Panc1 (cell line): Measurements from ENCODE around the gene IREB2. TPM values are rescaled to one million over a fixed set of nuclear protein-coding genes. Genes with fewer than 3 reads are reported as not detected.
A peak's percentile ranks its signal among the peaks of the same experiment; 100 is the strongest.

ENCODE experiments used
- ATAC-seq: fragments of 200-7000 bp; cut with Tn5 transposase; 2 replicates; pipeline ENCODE4 v1.9.1; 2020; ENCODE audit warnings: mild to moderate bottlenecking, moderate library complexity
- BruUV-seq: library from RNA; stranded (reverse); fragments of 400-500 nt; replicated peaks from 2 replicates; lab custom pipeline; 2021; lab: Mats Ljungman, UMichigan
- CTCF ChIA-PET: fragments of 300-600 bp; sonication (Branson Sonifier 250); formaldehyde crosslinking; loops from one replicate; lab custom pipeline; 2022; ENCODE audit warnings: antibody characterized with exemption; lab: Charles Lee
- POLR2A ChIA-PET: fragments of 300-600 bp; sonication (Branson Sonifier 250); formaldehyde crosslinking; loops from one replicate; lab custom pipeline; 2022; ENCODE audit warnings: antibody characterized with exemption; lab: Charles Lee
- DNase-seq: peaks from one replicate; pipeline ENCODE4 v3.0.0-alpha.2; 2010; ENCODE audit warnings: low read depth, low spot score
- H3K27ac ChIP-seq: 2 replicates; pipeline ENCODE4 v1.5.1; 2011; ENCODE audit warnings: mild to moderate bottlenecking, low read length, inconsistent platforms
- H3K27me3 ChIP-seq: fragments of 200-500 bp; sonication (Bioruptor generic); 2 replicates; pipeline ENCODE4 v1.6.0; 2014; ENCODE audit warnings: low read length, inconsistent platforms; ENCODE audit not compliant: control insufficient read depth, insufficient read depth
- H3K36me3 ChIP-seq: fragments of 200-500 bp; sonication (Bioruptor generic); 2 replicates; pipeline ENCODE4 v1.5.1; 2014; ENCODE audit warnings: inconsistent platforms, mild to moderate bottlenecking, low read length, moderate library complexity; ENCODE audit not compliant: control insufficient read depth, insufficient read depth
- H3K4me1 ChIP-seq: 2 replicates; pipeline ENCODE4 v1.5.1; 2011; ENCODE audit warnings: inconsistent platforms, mild to moderate bottlenecking, low read length, moderate library complexity; ENCODE audit not compliant: control insufficient read depth, insufficient read depth
- H3K4me3 ChIP-seq, 2 experiments: 2 replicates each; pipeline ENCODE4 v1.5.1; 2011 to 2012; ENCODE audit warnings: low read depth in 2 of 2, low read length in 2 of 2, mild to moderate bottlenecking in 2 of 2, inconsistent platforms in 1 of 2, moderate library complexity in 1 of 2
- H3K9me3 ChIP-seq: fragments of 200-500 bp; sonication (Bioruptor generic); 2 replicates; pipeline ENCODE4 v1.5.1; 2014; ENCODE audit warnings: low read depth, mild to moderate bottlenecking, inconsistent platforms, low read length, moderate library complexity; ENCODE audit not compliant: control insufficient read depth, insufficient read depth
- POLR2AphosphoS5 ChIP-seq: IDR thresholded peaks from 2 replicates; pipeline ENCODE4 v1.6.1; 2012; ENCODE audit warnings: mild to moderate bottlenecking, low read depth, low read length, moderate library complexity
- SIN3A ChIP-seq: IDR thresholded peaks from 2 replicates; pipeline ENCODE4 v1.6.1; 2012; ENCODE audit warnings: low read depth, mild to moderate bottlenecking, low read length, moderate library complexity, borderline replicate concordance; ENCODE audit not compliant: insufficient read depth
- TCF7L2 ChIP-seq: IDR thresholded peaks from 2 replicates; pipeline ENCODE4 v1.6.1; 2011; ENCODE audit warnings: mild to moderate bottlenecking, low read depth, low read length, inconsistent platforms
- in situ Hi-C: cut with HindIII; loops from 2 replicates; pipeline ENCODE4 v1.10.0; 2016; ENCODE audit warnings: low sequenced_read_pairs, low pct_unique_long_range_greater_than_20kb
- intact Hi-C: fragments of 100-400 bp; cut with micrococcal nuclease; formaldehyde crosslinking; loops from one replicate; pipeline ENCODE4 v1.10.0; 2022; ENCODE audit not compliant: unreplicated experiment
- total RNA-seq: library from RNA; stranded (reverse); gene quantifications from one replicate; pipeline ENCODE4 v1.2.1, GENCODE V29; 2021; ENCODE audit not compliant: unreplicated experiment
- TF ChIP-seq, protein P1 (sequence below), 2 experiments: IDR thresholded peaks; 2 replicates each; pipeline ENCODE4 v1.6.1; 2011 to 2012; ENCODE audit warnings: low read depth in 2 of 2, control low read depth in 1 of 2, low read length in 1 of 2, mild to moderate bottlenecking in 1 of 2, moderate library complexity in 1 of 2; ENCODE audit not compliant: insufficient read depth in 1 of 2
- TF ChIP-seq, protein P2 (sequence below): fragments of 450-650 bp; IDR thresholded peaks from 2 replicates; pipeline ENCODE4 v1.5.1; 2017; ENCODE audit warnings: mild to moderate bottlenecking

Gene IREB2
- total RNA-seq, 1 experiment from 2014 or later, result 71.7 TPM

DNA sequence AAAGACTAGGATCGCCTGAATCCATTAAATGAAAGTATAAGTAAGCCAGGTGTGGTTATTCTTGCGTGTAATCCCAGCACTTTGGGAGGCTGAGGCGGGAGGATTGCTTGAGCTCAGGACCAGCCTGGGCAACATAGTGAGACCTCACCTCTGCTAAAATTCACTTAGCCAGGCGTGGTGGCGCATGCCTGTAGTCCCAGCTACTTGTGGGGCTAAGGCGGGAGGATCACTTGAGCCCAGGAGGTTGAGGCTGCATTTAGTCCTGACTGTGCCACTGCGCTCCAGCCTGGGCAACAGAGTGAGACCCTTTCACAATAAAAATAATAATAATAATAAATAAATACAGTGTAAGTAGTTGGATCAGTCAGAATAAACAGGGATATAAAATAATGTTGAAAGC, 43.9 kb downstream of the IREB2 start:
- in situ Hi-C loops, result no loop called here
- Histone ChIP-seq H3K27me3 (no peaks in the 10 kb centered on the region), H3K27ac (peak overlapping the region; percentile 29; the same call in 1 of the 2 replicates), H3K4me3 (no peak overlapping the region), H3K9me3 (no peaks in the 10 kb centered on the region), H3K36me3 (peaks cover 36% of the 10 kb centered on the region), H3K4me1 (no peaks in the 10 kb centered on the region)
- DNase-seq (no peak), ATAC-seq (peak; percentile 27; the same call in 1 of the 2 replicates)
- CTCF ChIA-PET, result no interaction called here
- intact Hi-C loops, result loop anchor here (5.0 kb wide), 1 partner anchor 175 kb away; no protein-coding TSS in a partner anchor
- BruUV-seq, result no TSS peak
- POLR2A ChIA-PET, result no interaction called here
- no peak for TF ChIP-seq TCF7L2

DNA sequence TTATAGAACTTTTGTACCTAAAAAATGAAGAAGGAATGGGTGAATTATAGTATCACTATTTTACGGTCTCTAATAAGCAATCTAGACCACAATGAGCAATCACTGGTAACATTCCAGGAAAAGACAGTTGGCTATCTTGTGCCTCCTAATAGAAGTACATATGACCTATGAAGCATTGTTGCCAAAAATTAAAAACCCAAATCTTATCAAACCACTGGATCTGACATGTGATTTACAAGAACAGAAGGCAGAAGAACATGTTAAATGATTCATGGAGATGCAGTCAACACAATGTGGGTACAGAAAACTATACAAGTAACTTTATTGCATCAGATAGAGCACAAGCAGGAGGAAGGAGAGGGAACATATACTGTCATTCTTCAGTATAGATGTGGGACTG, 54.9 kb downstream of the IREB2 start:
- in situ Hi-C loops, result no loop called here
- TF ChIP-seq SIN3A (no peak), TCF7L2 (no peak), POLR2AphosphoS5 (no peak)
- TF ChIP-seq, protein P1, sequence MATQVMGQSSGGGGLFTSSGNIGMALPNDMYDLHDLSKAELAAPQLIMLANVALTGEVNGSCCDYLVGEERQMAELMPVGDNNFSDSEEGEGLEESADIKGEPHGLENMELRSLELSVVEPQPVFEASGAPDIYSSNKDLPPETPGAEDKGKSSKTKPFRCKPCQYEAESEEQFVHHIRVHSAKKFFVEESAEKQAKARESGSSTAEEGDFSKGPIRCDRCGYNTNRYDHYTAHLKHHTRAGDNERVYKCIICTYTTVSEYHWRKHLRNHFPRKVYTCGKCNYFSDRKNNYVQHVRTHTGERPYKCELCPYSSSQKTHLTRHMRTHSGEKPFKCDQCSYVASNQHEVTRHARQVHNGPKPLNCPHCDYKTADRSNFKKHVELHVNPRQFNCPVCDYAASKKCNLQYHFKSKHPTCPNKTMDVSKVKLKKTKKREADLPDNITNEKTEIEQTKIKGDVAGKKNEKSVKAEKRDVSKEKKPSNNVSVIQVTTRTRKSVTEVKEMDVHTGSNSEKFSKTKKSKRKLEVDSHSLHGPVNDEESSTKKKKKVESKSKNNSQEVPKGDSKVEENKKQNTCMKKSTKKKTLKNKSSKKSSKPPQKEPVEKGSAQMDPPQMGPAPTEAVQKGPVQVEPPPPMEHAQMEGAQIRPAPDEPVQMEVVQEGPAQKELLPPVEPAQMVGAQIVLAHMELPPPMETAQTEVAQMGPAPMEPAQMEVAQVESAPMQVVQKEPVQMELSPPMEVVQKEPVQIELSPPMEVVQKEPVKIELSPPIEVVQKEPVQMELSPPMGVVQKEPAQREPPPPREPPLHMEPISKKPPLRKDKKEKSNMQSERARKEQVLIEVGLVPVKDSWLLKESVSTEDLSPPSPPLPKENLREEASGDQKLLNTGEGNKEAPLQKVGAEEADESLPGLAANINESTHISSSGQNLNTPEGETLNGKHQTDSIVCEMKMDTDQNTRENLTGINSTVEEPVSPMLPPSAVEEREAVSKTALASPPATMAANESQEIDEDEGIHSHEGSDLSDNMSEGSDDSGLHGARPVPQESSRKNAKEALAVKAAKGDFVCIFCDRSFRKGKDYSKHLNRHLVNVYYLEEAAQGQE (IDR thresholded peaks at IDR 0.05; ENCODE audit: insufficient read depth in 1 of 2, low read depth in 2 of 2, low read length in 1 of 2), result no peak
- TF ChIP-seq, protein P2, sequence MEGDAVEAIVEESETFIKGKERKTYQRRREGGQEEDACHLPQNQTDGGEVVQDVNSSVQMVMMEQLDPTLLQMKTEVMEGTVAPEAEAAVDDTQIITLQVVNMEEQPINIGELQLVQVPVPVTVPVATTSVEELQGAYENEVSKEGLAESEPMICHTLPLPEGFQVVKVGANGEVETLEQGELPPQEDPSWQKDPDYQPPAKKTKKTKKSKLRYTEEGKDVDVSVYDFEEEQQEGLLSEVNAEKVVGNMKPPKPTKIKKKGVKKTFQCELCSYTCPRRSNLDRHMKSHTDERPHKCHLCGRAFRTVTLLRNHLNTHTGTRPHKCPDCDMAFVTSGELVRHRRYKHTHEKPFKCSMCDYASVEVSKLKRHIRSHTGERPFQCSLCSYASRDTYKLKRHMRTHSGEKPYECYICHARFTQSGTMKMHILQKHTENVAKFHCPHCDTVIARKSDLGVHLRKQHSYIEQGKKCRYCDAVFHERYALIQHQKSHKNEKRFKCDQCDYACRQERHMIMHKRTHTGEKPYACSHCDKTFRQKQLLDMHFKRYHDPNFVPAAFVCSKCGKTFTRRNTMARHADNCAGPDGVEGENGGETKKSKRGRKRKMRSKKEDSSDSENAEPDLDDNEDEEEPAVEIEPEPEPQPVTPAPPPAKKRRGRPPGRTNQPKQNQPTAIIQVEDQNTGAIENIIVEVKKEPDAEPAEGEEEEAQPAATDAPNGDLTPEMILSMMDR, result no peak
- Histone ChIP-seq H3K27ac (no peak overlapping the region), H3K27me3 (no peaks in the 10 kb centered on the region), H3K4me1 (no peaks in the 10 kb centered on the region), H3K4me3 (no peak overlapping the region), H3K9me3 (no peaks in the 10 kb centered on the region), H3K36me3 (peaks cover 63% of the 10 kb centered on the region)
- ATAC-seq (no peak), DNase-seq (no peak)
- ChIA-PET POLR2A (no interaction called here), CTCF (no interaction called here)
- intact Hi-C loops, result no loop called here
- BruUV-seq, result no TSS peak

DNA sequence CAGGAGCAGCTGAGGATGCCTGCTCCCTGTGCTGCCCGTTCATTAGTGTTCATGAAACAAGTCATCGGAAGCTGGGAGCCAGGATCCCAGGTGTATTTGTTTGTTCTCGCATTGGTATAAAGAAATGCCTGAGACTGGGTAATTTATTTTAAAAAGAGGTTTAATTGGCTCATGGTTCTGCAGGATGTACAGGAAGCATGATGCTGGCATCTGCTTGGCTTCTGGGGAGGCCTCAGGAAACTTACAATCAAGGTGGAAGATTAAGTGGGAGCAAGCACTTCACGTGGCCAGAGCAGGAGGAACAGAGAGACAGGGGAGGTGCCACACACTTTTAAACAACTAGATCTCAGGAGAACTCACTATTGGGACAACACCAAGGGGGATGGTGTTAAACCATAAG, 63.8 kb downstream of the IREB2 start:
- ATAC-seq (no peak), DNase-seq (no peak)
- intact Hi-C loops, result no loop called here
- no peak overlapping the region for H3K4me3 ChIP-seq
- H3K36me3 ChIP-seq, result peaks cover 32% of the 10 kb centered on the region
- no peaks in the 10 kb centered on the region for H3K27me3 ChIP-seq
- no peaks in the 10 kb centered on the region for H3K9me3 ChIP-seq
- H3K4me1 ChIP-seq, result 0 out of 2 replicates have a peak, but pooled peaks cover 2% of the 10 kb centered on the region
- ChIA-PET CTCF (no interaction called here), POLR2A (no interaction called here)
- H3K27ac ChIP-seq, result no peak overlapping the region
- in situ Hi-C loops, result no loop called here
- no peak for TF ChIP-seq TCF7L2
- TF ChIP-seq SIN3A, result no peak
- TF ChIP-seq, protein P2, result no peak
- TF ChIP-seq, protein P1 (IDR thresholded peaks at IDR 0.05; ENCODE audit: insufficient read depth in 1 of 2, low read depth in 2 of 2, low read length in 1 of 2), result no peak
- TF ChIP-seq POLR2AphosphoS5, result no peak
- BruUV-seq, result no TSS peak
